Testis (tissue), 3 donors: ENCODE measurements around the gene LDLRAD4. TPM values are rescaled to one million over a fixed set of nuclear protein-coding genes. Genes with fewer than 3 reads are reported as not detected.

Source experiments
- DNase-seq: peaks from one replicate; pipeline ENCODE4 v3.0.0-alpha.2; 2019
- H3K27ac ChIP-seq, 2 donors: fragments of 200-600 bp; sonication (generic); one replicate each; pipeline ENCODE4 v1.5.1; 2019
- H3K27me3 ChIP-seq: fragments of 200-600 bp; sonication (generic); one replicate; pipeline ENCODE4 v1.5.1; 2019
- H3K36me3 ChIP-seq: fragments of 200-600 bp; sonication (generic); one replicate; pipeline ENCODE4 v1.5.1; 2017; ENCODE audit warnings: low read depth; ENCODE audit errors: missing control alignments
- H3K4me1 ChIP-seq: fragments of 200-600 bp; sonication (generic); one replicate; pipeline ENCODE4 v1.5.1; 2019
- H3K4me3 ChIP-seq, 2 donors: fragments of 200-600 bp; sonication (generic); one replicate each; pipeline ENCODE4 v1.5.1; 2017 to 2019
- H3K9me3 ChIP-seq: fragments of 200-600 bp; sonication (generic); one replicate; pipeline ENCODE4 v1.5.1; 2017
- CTCF ChIP-seq, 3 experiments: fragments of 450-650 bp in 2 of 3; fragments of 200-600 bp in 1 of 3; sonication (generic) in 1 of 3; IDR thresholded peaks; one replicate each; pipeline ENCODE4 v1.5.1; 2016 to 2019; ENCODE audit warnings: antibody characterized with exemption in 3 of 3, mild to moderate bottlenecking in 2 of 3, moderate library complexity in 1 of 3
- POLR2A ChIP-seq: fragments of 450-650 bp; IDR thresholded peaks from one replicate; pipeline ENCODE4 v1.6.1; 2017; ENCODE audit warnings: antibody characterized with exemption, mild to moderate bottlenecking, moderate library complexity
- WGBS, 2 donors: methylation state at CpG; one replicate each; pipeline ENCODE4 v1.1.5; 2018; 5-methylcytosine and 5-hydroxymethylcytosine counted together
- intact Hi-C: fragments of 100-400 bp; cut with DNase I; formaldehyde crosslinking; loops from one replicate; pipeline ENCODE4 v1.15.1; 2023; ENCODE audit warnings: low total_unique reads
- polyA plus RNA-seq: library from polyadenylated mRNA; stranded (reverse); fragments of 350-450 nt; fragmentation: Illumina TruSeq; extraction: RNeasy Lipid Tissue Mini Kit (QIAGEN cat#74804); gene quantifications from one replicate; pipeline ENCODE4 v1.2.3, GENCODE V29; 2014; ENCODE audit warnings: low read depth, low replicate concordance; ENCODE audit not compliant: insufficient read depth
- total RNA-seq, 2 donors: library from RNA; depleted of rRNA; stranded (reverse); fragments of >200 nt; gene quantifications; one replicate each; pipeline ENCODE4 v1.2.3, GENCODE V29; 2016

The LDLRAD4 gene
- total and polyA plus RNA-seq, 3 donors from 2014 or later = 22.0 to 42.2 (median 25.9) TPM

DNA sequence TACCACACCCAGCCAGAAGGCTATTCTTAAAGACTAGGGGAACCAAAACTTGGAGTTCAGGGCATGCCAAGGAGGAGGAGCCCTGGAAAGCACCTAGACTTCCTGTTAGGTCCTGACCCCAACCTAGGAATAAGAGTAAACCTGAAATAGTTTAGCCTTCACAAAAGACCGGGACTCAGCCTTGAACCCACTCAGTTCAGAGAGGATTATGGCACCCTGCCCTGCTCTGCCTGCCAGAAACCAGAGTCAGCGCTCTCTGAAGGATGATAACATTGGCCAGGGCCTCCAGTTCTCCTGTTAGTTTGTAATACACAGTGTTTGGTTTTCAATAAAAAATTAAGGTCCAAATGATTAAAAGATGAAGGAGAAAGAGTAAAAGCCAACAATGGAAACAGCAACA lies 96.4 kb downstream of the LDLRAD4 start:
- intact Hi-C loops = no loop called here
- 38 to 49% methylated on average over 2 of the region's 2 CpGs for WGBS, 2 donors
- no peak for DNase-seq

DNA sequence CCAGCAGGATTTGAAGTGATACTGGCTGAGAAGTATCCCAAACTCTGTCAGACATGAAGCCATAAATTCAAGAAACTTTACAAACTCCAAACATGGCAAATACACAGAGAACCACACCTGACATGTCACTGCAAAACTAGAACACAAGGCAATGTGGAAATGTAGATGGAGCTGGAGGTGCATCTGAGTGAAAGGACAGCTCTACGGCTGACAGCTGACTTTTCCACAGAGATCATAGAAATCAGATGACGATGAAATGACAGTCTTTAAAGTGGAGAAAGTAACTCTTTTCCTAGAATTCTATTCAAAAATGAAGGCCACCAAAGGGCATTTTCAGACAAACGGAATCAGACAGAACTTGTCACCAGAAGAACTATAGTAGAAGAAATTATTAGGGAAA lies 97.5 kb downstream of the LDLRAD4 start:
- intact Hi-C loops = no loop called here
- TF ChIP-seq CTCF (IDR thresholded peaks at IDR 0.05) (no peak), POLR2A (no peak)
- WGBS, 2 donors = 86 to 94% methylated on average over 3 of the region's 3 CpGs

More for the DNA sequence above, 96.4 kb downstream of the LDLRAD4 start:
- Histone ChIP-seq H3K4me1 (no peaks in the 10 kb centered on the region), H3K27ac (no peak overlapping the region), H3K36me3 (no peaks in the 10 kb centered on the region), H3K27me3 (no peaks in the 10 kb centered on the region), H3K9me3 (no peaks in the 10 kb centered on the region), H3K4me3 (no peak overlapping the region)
- TF ChIP-seq CTCF (IDR thresholded peaks at IDR 0.05) (no peak), POLR2A (no peak)

GRCh38 chr18:13317801-13318200 lies 99.2 kb downstream of the LDLRAD4 start:
- Histone ChIP-seq H3K4me1 (no peaks in the 10 kb centered on the region), H3K27me3 (no peaks in the 10 kb centered on the region), H3K9me3 (no peaks in the 10 kb centered on the region), H3K27ac (no peak overlapping the region), H3K4me3 (no peak overlapping the region), H3K36me3 (no peaks in the 10 kb centered on the region)
- DNase-seq = no peak
- intact Hi-C loops = no loop called here
- TF ChIP-seq POLR2A = no peak
- no peak for TF ChIP-seq CTCF (IDR thresholded peaks at IDR 0.05)
- WGBS, 2 donors = 94 to 95% methylated on average over 9 of the region's 9 CpGs

More for the DNA sequence above, 97.5 kb downstream of the LDLRAD4 start:
- Histone ChIP-seq H3K27me3 (no peaks in the 10 kb centered on the region), H3K9me3 (no peaks in the 10 kb centered on the region), H3K27ac (no peak overlapping the region), H3K4me1 (no peaks in the 10 kb centered on the region), H3K4me3 (no peak overlapping the region), H3K36me3 (no peaks in the 10 kb centered on the region)
- no peak for DNase-seq

GRCh38 chr18:13318731-13319501 lies 100.4 kb downstream of the LDLRAD4 start:
- Histone ChIP-seq H3K27ac (no peak overlapping the region), H3K4me1 (no peaks in the 10 kb centered on the region), H3K9me3 (no peaks in the 10 kb centered on the region), H3K4me3 (no peak overlapping the region), H3K36me3 (no peaks in the 10 kb centered on the region), H3K27me3 (no peaks in the 10 kb centered on the region)
- intact Hi-C loops = no loop called here
- TF ChIP-seq POLR2A = no peak
- no peak for TF ChIP-seq CTCF (IDR thresholded peaks at IDR 0.05)
- DNase-seq = no peak
- WGBS, 2 donors = 84 to 88% methylated on average over 19 of the region's 19 CpGs

DNA sequence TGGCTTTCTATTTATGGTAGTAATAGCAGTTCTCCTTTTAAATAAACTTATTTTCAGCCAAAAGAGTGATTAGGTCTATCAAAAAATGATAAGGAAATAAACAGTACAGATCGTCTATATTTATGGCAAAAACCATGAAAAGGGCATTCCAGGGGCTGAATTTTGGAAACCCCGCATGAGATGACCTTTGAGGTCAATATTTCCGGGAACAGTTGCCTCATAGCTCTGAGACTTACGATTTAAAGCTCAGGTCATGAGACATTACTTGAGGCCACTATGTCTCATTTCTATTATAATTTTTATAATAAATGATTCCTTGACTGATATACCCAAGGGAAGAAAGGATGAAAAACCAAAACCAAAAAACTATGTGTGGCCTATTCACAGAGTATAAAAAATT lies 101.1 kb downstream of the LDLRAD4 start:
- no peak for DNase-seq
- no peaks in the 10 kb centered on the region for H3K36me3 ChIP-seq
- TF ChIP-seq POLR2A (no peak), CTCF (IDR thresholded peaks at IDR 0.05) (no peak)
- H3K4me1 ChIP-seq = no peaks in the 10 kb centered on the region
- WGBS, 2 donors = 49 to 52% methylated on average over 4 of the region's 4 CpGs
- intact Hi-C loops = no loop called here
- no peaks in the 10 kb centered on the region for H3K9me3 ChIP-seq
- no peak overlapping the region for H3K27ac ChIP-seq
- no peaks in the 10 kb centered on the region for H3K27me3 ChIP-seq
- H3K4me3 ChIP-seq = no peak overlapping the region
